ENCODE data around the gene EXOG. TPM values are rescaled to one million over a fixed set of nuclear protein-coding genes. Genes with fewer than 3 reads are reported as not detected.

Gene EXOG
- total and polyA plus RNA-seq, 11 donors = 18.3 to 35.9 (median 25.0) TPM

GRCh38 chr3:38526792-38527191, 30.7 kb downstream of the EXOG start:
- intact Hi-C loops (cut with DNase I) = loop anchor here in 5 of 10 donors (5.0 to 10.0 kb wide), 4 partner anchors 51 to 468 kb away; no protein-coding TSS in a partner anchor
- Histone ChIP-seq H3K27ac (no peak overlapping the region), H3K36me3 (peaks cover 0 to 62% (median 46%) of the 10 kb centered on the region in 9 donors), H3K4me3 (no peak overlapping the region), H3K9me3 (no peaks in the 10 kb centered on the region), H3K4me1 (peaks cover 0 to 28% (median 4%) of the 10 kb centered on the region in 12 donors), H3K27me3 (no peaks in the 10 kb centered on the region)
- ATAC-seq (peak in 1 of 4 donors; percentile 29), DNase-seq (no peak)
- no peak for TF ChIP-seq CTCF (IDR thresholded peaks at IDR 0.05)
- no peak for TF ChIP-seq POLR2A (IDR thresholded peaks at IDR 0.05)
- WGBS, 4 donors = 95 to 96% (median 96%) methylated on average over 14 of the region's 14 CpGs

- H3K4me3 ChIP-seq = no peak overlapping the region
- TF ChIP-seq CTCF (IDR thresholded peaks at IDR 0.05) (peak in 8 of 12 donors; percentile 9 to 45 (median 28)), POLR2A (IDR thresholded peaks at IDR 0.05) (no peak)
- 90 to 100% (median 97%) methylated on average over 1 of the region's 1 CpG for WGBS, 4 donors
- intact Hi-C loops (cut with DNase I) = loop anchor here in 5 of 10 donors (5.0 to 10.0 kb wide), 4 partner anchors 49 to 466 kb away; no protein-coding TSS in a partner anchor
- H3K27me3 ChIP-seq = no peaks in the 10 kb centered on the region
- H3K4me1 ChIP-seq = peaks cover 0 to 32% (median 14%) of the 10 kb centered on the region in 12 donors
- peak overlapping the region in 5 of 12 donors; percentile 1 to 51 (median 29) for H3K27ac ChIP-seq
- H3K9me3 ChIP-seq = no peaks in the 10 kb centered on the region
- ATAC-seq = peak; percentile 5 to 44 (median 32)
- DNase-seq = peak in 2 of 5 donors; percentile 46 to 63
- H3K36me3 ChIP-seq = peaks cover 0 to 47% (median 33%) of the 10 kb centered on the region in 9 donors
Measured at GRCh38 chr3:38528457-38528856, 32.3 kb downstream of the EXOG start.

GRCh38 chr3:38532529-38532928, 36.4 kb downstream of the EXOG start:
- Histone ChIP-seq H3K9me3 (peaks cover 0 to 11% (median 0%) of the 10 kb centered on the region in 12 donors), H3K36me3 (peaks cover 0 to 18% (median 5%) of the 10 kb centered on the region in 9 donors), H3K27me3 (no peaks in the 10 kb centered on the region), H3K4me1 (peaks cover 0 to 55% (median 19%) of the 10 kb centered on the region in 12 donors), H3K27ac (peak overlapping the region in 11 of 12 donors; percentile 2 to 90 (median 62)), H3K4me3 (no peak overlapping the region)
- WGBS, 4 donors = 55 to 78% (median 67%) methylated on average over 3 of the region's 3 CpGs
- DNase-seq (no peak), ATAC-seq (no peak)
- no peak for TF ChIP-seq POLR2A (IDR thresholded peaks at IDR 0.05)
- TF ChIP-seq CTCF (IDR thresholded peaks at IDR 0.05) = no peak
- intact Hi-C loops (cut with DNase I) = loop anchor here in 3 of 10 donors (2.0 to 10.0 kb wide), 3 partner anchors 48 to 192 kb away; no protein-coding TSS in a partner anchor

GRCh38 chr3:38533285-38533976, 37.3 kb downstream of the EXOG start:
- Histone ChIP-seq H3K9me3 (peaks cover 0 to 11% (median 0%) of the 10 kb centered on the region in 12 donors), H3K27ac (peak overlapping the region; percentile 3 to 90 (median 66)), H3K27me3 (no peaks in the 10 kb centered on the region), H3K36me3 (peaks cover 0 to 10% (median 0%) of the 10 kb centered on the region in 9 donors), H3K4me1 (peaks cover 0 to 63% (median 17%) of the 10 kb centered on the region in 12 donors), H3K4me3 (no peak overlapping the region)
- DNase-seq = peak; percentile 84 to 94 (median 87)
- TF ChIP-seq CTCF (IDR thresholded peaks at IDR 0.05) (no peak), POLR2A (IDR thresholded peaks at IDR 0.05) (no peak)
- WGBS, 4 donors = 38 to 65% (median 55%) methylated on average over 13 of the region's 13 CpGs
- intact Hi-C loops (cut with DNase I) = loop anchor here in 4 of 10 donors (1.0 to 10.0 kb wide), 4 partner anchors 10 to 191 kb away; no protein-coding TSS in a partner anchor
- peak; percentile 95 to 97 (median 96) for ATAC-seq
